Fibroblast of villous mesenchyme (primary cell): ENCODE measurements around the gene C22orf31. TPM values are rescaled to one million over a fixed set of nuclear protein-coding genes. Genes with fewer than 3 reads are reported as not detected.

Source experiments
- DNase-seq: peaks from one replicate; pipeline ENCODE4 v3.0.0-alpha.2; 2010; ENCODE audit warnings: low read depth
- H3K4me3 ChIP-seq: 2 replicates; pipeline ENCODE4 v1.5.1; 2011; ENCODE audit warnings: low read depth, mild to moderate bottlenecking, low read length
- total RNA-seq: library from RNA; depleted of rRNA; stranded (reverse); fragments of >200 nt; gene quantifications from 2 replicates; pipeline ENCODE4 v1.2.3, GENCODE V29; 2012
- TF ChIP-seq, protein P1 (sequence below): IDR thresholded peaks from 2 replicates; pipeline ENCODE4 v1.5.1; 2012; ENCODE audit warnings: low read depth, mild to moderate bottlenecking, low read length; ENCODE audit not compliant: insufficient read depth

The C22orf31 gene
- not detected in 2 replicates for total RNA-seq

DNA sequence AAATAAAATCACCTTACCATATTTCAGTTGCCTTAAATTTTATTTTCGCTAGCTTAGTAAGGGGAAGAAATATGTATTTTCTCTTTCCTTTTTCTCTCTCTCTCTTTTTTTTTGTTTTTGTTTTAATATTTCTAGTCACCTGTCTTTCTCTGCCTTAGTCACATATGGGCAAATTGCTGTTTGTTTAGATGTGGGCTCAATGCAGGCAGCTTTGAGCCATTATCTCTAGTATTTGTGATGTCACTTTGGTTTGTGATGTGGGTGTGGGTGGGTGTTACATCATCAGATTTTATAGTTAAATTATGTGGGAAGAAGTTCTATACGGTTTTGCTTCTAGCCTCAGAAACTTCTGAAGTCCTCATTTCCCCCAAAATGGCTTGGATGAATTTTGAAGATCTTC, at the start of gene C22orf31:
TSS of gene C22orf31 (minus strand) at position 59 of the 400 bp plus-strand sequence. CDS start at position 20, 39 bp downstream.
- TF ChIP-seq, protein P1, sequence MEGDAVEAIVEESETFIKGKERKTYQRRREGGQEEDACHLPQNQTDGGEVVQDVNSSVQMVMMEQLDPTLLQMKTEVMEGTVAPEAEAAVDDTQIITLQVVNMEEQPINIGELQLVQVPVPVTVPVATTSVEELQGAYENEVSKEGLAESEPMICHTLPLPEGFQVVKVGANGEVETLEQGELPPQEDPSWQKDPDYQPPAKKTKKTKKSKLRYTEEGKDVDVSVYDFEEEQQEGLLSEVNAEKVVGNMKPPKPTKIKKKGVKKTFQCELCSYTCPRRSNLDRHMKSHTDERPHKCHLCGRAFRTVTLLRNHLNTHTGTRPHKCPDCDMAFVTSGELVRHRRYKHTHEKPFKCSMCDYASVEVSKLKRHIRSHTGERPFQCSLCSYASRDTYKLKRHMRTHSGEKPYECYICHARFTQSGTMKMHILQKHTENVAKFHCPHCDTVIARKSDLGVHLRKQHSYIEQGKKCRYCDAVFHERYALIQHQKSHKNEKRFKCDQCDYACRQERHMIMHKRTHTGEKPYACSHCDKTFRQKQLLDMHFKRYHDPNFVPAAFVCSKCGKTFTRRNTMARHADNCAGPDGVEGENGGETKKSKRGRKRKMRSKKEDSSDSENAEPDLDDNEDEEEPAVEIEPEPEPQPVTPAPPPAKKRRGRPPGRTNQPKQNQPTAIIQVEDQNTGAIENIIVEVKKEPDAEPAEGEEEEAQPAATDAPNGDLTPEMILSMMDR, result no peak
- H3K4me3 ChIP-seq, result no peak within 1 kb of the TSS
- DNase-seq, result no peak

DNA sequence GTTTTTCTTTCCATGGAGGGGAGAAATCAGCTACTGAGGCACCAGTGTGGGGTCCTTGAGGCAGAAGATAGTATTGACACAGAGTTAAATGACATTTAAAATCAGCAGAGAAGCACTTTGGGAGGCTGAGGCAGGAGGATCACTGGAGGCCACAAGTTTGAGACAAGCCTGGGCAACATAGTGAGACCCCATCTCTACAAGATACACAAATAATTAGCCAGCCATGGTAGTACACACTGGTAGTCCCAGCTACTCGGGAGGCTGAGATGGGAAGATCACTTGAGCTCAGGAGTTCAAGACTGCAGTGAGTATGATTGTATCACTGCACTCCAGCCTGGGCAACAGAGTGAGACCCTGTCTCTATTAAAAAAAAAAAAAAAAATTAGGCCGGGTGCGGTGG, 49.3 kb upstream of the C22orf31 start:
- no peak for DNase-seq
- no peak overlapping the region for H3K4me3 ChIP-seq
- TF ChIP-seq, protein P1, result no peak

DNA sequence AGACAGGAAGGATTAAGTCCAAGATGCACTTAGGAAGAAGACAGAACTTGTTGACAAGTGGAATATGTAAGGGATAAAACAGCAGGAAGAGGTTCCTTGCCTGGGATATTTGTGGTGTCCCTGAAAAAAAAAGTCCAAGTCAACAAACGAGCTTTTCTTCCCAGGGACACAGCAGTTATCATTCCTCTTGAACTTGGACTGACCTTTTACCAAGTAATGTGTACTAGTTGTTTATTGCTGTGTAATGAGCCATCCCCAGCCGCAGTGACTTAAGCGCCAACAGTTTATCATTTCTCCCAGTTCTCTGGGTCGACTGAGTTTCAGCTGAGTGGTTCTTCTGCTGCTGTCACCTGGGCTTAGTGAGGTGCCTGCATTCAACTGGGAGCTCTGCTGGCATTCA, 48.2 kb upstream of the C22orf31 start:
- TF ChIP-seq, protein P1, result no peak
- DNase-seq, result peak; percentile 95
- no peak overlapping the region for H3K4me3 ChIP-seq

DNA sequence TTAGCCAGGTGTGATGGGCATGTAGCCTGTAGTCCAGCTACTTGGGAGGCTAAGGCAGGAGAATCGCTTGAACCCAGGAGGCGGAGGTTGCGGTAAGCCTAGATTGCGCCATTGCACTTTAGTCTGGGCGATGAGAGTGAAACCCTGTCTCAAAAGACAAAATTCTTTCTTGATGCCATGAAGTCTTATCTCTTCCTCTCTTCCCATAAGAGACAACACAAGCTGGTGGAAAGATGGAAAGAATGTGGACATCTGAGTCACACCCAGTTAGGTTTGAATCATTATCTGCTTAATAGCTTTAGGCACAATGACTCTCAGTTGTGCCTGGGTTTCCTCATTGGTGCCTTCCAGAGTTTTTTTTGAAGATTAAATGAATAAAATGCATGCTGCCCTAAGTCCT, 46.5 kb upstream of the C22orf31 start:
- no peak overlapping the region for H3K4me3 ChIP-seq
- DNase-seq, result peak; percentile 79

DNA sequence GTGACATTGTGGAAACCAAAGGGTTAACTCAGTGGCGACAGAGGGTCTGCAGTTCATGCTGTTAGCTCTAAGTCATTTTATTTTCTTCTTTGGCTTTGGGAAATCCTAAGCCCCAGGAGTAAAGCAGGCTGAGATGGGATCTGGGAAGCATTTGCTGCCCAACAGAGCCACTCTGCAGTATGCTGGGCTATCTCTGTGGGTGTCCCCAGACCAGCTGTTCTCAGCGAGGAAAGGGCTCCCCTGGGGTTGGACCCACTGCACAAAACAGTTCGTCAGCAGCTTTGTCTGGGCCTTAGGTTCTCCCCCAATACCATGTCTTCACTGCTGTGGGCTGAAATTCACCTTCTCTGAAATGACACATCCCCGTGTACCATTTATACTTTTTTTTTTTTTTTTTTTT, 45.2 kb upstream of the C22orf31 start:
- H3K4me3 ChIP-seq, result no peak overlapping the region
- no peak for DNase-seq
- TF ChIP-seq, protein P1, result no peak

More for the DNA sequence above, 46.5 kb upstream of the C22orf31 start:
- TF ChIP-seq, protein P1, result no peak

DNA sequence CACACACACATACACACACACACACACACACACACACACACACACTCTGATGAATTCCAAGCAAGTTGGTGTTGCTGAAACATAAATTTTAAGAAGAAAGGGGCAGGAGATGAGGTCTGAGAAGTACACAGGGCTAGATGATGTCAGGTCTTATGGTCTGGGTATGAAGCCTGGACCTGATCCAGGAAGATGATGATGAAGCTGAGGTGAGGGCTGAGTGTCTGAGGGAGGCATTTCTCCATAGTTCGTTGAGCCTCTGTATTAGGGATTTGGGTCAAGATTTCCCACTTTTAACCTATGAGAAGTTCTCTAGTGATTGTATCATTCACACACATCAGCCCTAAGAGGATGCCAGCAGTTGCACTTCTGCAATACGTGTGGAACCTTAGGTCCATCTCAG, 43.8 kb upstream of the C22orf31 start:
- no peak overlapping the region for H3K4me3 ChIP-seq
- TF ChIP-seq, protein P1, result no peak
- no peak for DNase-seq

DNA sequence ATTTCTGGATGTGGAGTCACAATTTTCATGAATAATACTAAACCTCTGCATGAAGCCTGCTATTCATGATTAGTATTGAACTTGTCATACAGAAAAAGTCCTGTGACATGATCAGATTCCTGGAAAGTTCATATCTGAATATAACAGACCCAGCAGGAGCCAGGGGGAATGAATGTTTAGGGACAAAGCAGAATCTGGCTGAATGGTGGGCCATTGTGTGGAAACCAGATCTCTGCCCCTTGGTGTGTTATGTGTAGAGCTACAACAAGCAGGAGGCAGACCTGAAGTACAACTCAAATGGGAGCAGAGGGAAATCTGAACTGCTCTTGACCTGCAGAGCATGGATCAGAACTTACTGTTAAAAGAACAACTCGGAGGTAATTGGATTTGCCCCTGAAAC, 41.5 kb upstream of the C22orf31 start:
- H3K4me3 ChIP-seq, result no peak overlapping the region
- TF ChIP-seq, protein P1, result no peak
- DNase-seq, result no peak
